OCI-LY7 (cell line): ENCODE data around the gene GPHN. TPM values are rescaled to one million over a fixed set of nuclear protein-coding genes. Genes with fewer than 3 reads are reported as not detected.

Source experiments
- BruUV-seq: library from RNA; stranded (reverse); fragments of 400-500 nt; replicated peaks from 2 replicates; lab custom pipeline; 2021; lab: Mats Ljungman, UMichigan
- CTCF ChIA-PET: fragments of 300-600 bp; sonication (Branson Sonifier 250); formaldehyde crosslinking; loops from one replicate; lab custom pipeline; 2022; ENCODE audit warnings: antibody characterized with exemption; ENCODE audit not compliant: unreplicated experiment; lab: Charles Lee
- POLR2A ChIA-PET: fragments of 300-600 bp; sonication (Branson Sonifier 250); formaldehyde crosslinking; loops from one replicate; lab custom pipeline; 2022; ENCODE audit warnings: antibody characterized with exemption; lab: Charles Lee
- DNase-seq: peaks from one replicate; pipeline ENCODE4 v3.0.0-alpha.2; 2015; ENCODE audit warnings: low spot score
- H2AFZ ChIP-seq: fragments of 200-600 bp; sonication (generic), shearing (Covaris generic); 2 replicates; pipeline ENCODE4 v1.6.1; 2014; ENCODE audit warnings: mild to moderate bottlenecking, antibody characterized with exemption, low read length, moderate library complexity
- H3K27ac ChIP-seq: fragments of 200-600 bp; sonication (generic); 2 replicates; pipeline ENCODE4 v1.5.1; 2014; ENCODE audit warnings: mixed run types, low read depth, mild to moderate bottlenecking, moderate library complexity, low read length, inconsistent platforms; ENCODE audit not compliant: poor library complexity, severe bottlenecking
- H3K36me3 ChIP-seq: fragments of 200-600 bp; sonication (generic); 2 replicates; pipeline ENCODE4 v1.6.1; 2014; ENCODE audit warnings: mild to moderate bottlenecking, antibody characterized with exemption, low read length, moderate library complexity, mixed read lengths; ENCODE audit not compliant: insufficient read depth
- H3K4me1 ChIP-seq: fragments of 200-600 bp; sonication (generic); 2 replicates; pipeline ENCODE4 v1.5.1; 2014; ENCODE audit warnings: mild to moderate bottlenecking, low read length; ENCODE audit not compliant: insufficient read depth, poor library complexity, severe bottlenecking
- H3K4me2 ChIP-seq: fragments of 200-600 bp; sonication (generic); 2 replicates; pipeline ENCODE4 v1.6.1; 2014; ENCODE audit warnings: mild to moderate bottlenecking, low read length
- H3K4me3 ChIP-seq: fragments of 200-600 bp; sonication (generic); 2 replicates; pipeline ENCODE4 v1.5.1; 2014; ENCODE audit warnings: mild to moderate bottlenecking, low read depth, low read length; ENCODE audit not compliant: poor library complexity, severe bottlenecking
- H3K79me2 ChIP-seq: fragments of 200-600 bp; sonication (generic); 2 replicates; pipeline ENCODE4 v1.6.1; 2016; ENCODE audit warnings: low read depth, mild to moderate bottlenecking, low read length, moderate library complexity, mixed read lengths; ENCODE audit not compliant: insufficient read depth
- H3K9me2 ChIP-seq: fragments of 200-600 bp; sonication (generic); 2 replicates; pipeline ENCODE4 v1.6.1; 2016; ENCODE audit warnings: mild to moderate bottlenecking, low read length, mixed read lengths; ENCODE audit not compliant: insufficient read depth
- H3K9me3 ChIP-seq: fragments of 200-600 bp; sonication (generic); 2 replicates; pipeline ENCODE4 v1.6.1; 2014; ENCODE audit warnings: mild to moderate bottlenecking, mixed run types, low read length, mixed read lengths
- H4K20me1 ChIP-seq: fragments of 200-600 bp; sonication (generic); 2 replicates; pipeline ENCODE4 v1.6.1; 2014; ENCODE audit warnings: mild to moderate bottlenecking, antibody characterized with exemption, low read length, moderate library complexity, mixed read lengths; ENCODE audit not compliant: insufficient read depth
- EZH2phosphoT487 ChIP-seq: fragments of 200-600 bp; sonication (generic); IDR thresholded peaks from 2 replicates; pipeline ENCODE4 v1.6.1; 2018; ENCODE audit warnings: low read depth, borderline replicate concordance, mild to moderate bottlenecking, mixed run types, antibody characterized with exemption, low read length, moderate library complexity, mixed read lengths
- intact Hi-C: fragments of 100-400 bp; cut with micrococcal nuclease; formaldehyde crosslinking; loops from one replicate; pipeline ENCODE4 v1.10.0; 2022; ENCODE audit not compliant: unreplicated experiment
- total RNA-seq, 2 experiments: library from RNA; depleted of rRNA in 1 of 2; stranded (reverse); fragments of >200 nt in 1 of 2; shearing (Covaris generic) in 1 of 2; gene quantifications; 2 replicates each; pipeline ENCODE4 v1.2.3, GENCODE V29; 2014 to 2022
- TF ChIP-seq, protein P1 (sequence below): fragments of 200-600 bp; sonication (generic); conservative IDR thresholded peaks from 2 replicates; pipeline ENCODE4 v1.5.1; 2014; ENCODE audit warnings: mild to moderate bottlenecking, antibody characterized with exemption, low read length, moderate library complexity, mixed read lengths

GPHN gene
- total RNA-seq, 2 experiments from 2014 or later = not detected

DNA sequence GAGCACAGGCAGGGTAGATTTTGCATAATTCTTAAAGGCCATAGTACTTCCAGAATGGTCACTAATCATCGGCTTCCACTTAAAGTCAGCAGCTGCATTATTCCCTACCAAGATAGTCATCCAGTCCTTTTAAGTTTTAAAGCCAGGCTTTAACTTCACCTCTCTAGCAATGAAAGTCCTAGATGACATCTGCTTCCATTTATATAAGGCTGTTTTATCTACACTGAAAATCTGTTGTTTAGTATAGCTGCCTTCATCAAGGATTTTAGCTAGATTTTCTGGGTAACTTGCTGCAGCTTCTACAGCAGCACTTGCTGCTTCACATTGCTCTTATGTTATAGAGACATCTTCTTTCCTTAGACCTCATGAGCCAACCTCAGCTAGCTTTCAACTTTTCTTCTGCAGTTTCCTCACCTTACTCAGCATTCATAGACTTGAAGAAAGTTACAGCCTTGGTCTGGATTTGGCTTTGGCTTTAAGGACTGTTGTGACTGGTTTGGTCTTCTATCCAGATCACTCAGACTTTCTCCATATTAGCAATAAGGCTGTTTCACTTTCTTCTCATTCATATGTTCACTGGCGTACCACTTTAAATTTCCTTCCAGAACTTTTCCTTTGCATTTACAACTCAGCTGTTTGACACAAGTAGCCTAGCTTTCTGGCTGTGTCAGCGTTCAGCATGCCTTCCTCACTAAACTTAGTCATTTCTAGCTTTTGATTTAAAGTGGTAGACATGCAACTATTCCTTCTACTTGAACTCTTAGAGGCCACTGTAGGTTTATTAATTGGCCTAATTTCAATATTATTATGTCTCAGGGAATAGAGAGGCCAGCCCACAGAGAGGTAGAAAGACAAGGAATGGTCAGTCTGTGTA lies 471.4 kb downstream of the GPHN start:
- ChIA-PET CTCF (no interaction called here), POLR2A (no interaction called here)
- no peak for TF ChIP-seq EZH2phosphoT487
- TF ChIP-seq, protein P1, sequence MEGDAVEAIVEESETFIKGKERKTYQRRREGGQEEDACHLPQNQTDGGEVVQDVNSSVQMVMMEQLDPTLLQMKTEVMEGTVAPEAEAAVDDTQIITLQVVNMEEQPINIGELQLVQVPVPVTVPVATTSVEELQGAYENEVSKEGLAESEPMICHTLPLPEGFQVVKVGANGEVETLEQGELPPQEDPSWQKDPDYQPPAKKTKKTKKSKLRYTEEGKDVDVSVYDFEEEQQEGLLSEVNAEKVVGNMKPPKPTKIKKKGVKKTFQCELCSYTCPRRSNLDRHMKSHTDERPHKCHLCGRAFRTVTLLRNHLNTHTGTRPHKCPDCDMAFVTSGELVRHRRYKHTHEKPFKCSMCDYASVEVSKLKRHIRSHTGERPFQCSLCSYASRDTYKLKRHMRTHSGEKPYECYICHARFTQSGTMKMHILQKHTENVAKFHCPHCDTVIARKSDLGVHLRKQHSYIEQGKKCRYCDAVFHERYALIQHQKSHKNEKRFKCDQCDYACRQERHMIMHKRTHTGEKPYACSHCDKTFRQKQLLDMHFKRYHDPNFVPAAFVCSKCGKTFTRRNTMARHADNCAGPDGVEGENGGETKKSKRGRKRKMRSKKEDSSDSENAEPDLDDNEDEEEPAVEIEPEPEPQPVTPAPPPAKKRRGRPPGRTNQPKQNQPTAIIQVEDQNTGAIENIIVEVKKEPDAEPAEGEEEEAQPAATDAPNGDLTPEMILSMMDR = no peak
- Histone ChIP-seq H4K20me1 (no peaks in the 10 kb centered on the region), H3K79me2 (no peaks in the 10 kb centered on the region), H3K4me1 (no peaks in the 10 kb centered on the region), H3K27ac (no peak overlapping the region), H3K9me2 (no peaks in the 10 kb centered on the region; the same call in 1 of the 2 replicates), H2AFZ (no peak overlapping the region), H3K4me2 (no peak overlapping the region), H3K4me3 (no peak overlapping the region), H3K36me3 (no peaks in the 10 kb centered on the region), H3K9me3 (no peaks in the 10 kb centered on the region)
- intact Hi-C loops = no loop called here
- DNase-seq = no peak
- no TSS peak for BruUV-seq

DNA sequence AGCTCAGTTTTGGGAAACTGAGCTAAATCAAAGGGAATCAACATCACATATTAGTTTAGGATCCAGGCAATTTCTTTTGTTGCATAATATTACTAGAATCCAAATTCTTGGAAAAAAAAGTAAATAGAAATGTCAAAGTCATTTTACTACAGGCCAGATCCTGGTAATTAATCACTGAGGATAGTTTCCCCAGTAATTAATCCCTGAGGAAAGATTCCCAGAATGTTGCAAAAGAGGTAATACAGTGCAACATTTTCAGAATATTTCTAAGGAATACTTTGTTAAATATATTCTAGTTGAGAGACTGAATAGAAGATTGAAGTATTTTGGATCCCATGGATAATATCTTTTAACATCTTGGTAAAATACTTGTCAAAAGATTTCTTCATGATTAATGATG lies 474.3 kb downstream of the GPHN start:
- POLR2A ChIA-PET = interaction anchor here (0.6 to 0.9 kb wide), 3 partner anchors 21 to 125 kb away, joined by 3 read pairs; no protein-coding TSS in a partner anchor
- intact Hi-C loops = no loop called here
- CTCF ChIA-PET = no interaction called here

More for the DNA sequence above, 474.3 kb downstream of the GPHN start:
- no peak overlapping the region for H3K4me3 ChIP-seq
- DNase-seq = no peak
- no peaks in the 10 kb centered on the region for H3K4me1 ChIP-seq
- H3K79me2 ChIP-seq = no peaks in the 10 kb centered on the region
- BruUV-seq = no TSS peak
- no peak overlapping the region for H3K4me2 ChIP-seq
- no peaks in the 10 kb centered on the region for H4K20me1 ChIP-seq
- H3K27ac ChIP-seq = no peak overlapping the region
- TF ChIP-seq, protein P1 = no peak
- TF ChIP-seq EZH2phosphoT487 = no peak
- no peaks in the 10 kb centered on the region for H3K36me3 ChIP-seq
- no peaks in the 10 kb centered on the region for H3K9me2 ChIP-seq
- H3K9me3 ChIP-seq = no peaks in the 10 kb centered on the region
- no peak overlapping the region for H2AFZ ChIP-seq
